GM21367 (cell line): ENCODE data around the gene LIAS.

Experiments
- ATAC-seq: cut with Tn5 transposase; IDR thresholded peaks from one replicate; pipeline ENCODE4 v1.9.1; 2021; ENCODE audit not compliant: unreplicated experiment

The LIAS gene

GRCh38 chr4:39527296-39528060 is 68.6 kb downstream of the LIAS start, which contains the start of gene UGDH:
Gene UGDH (minus strand): TSS chr4:39527439. CDS start chr4:39521512, 5,927 bp downstream.
- peak; percentile 89 for ATAC-seq

- no peak for ATAC-seq
Observed at GRCh38 chr4:39528061-39528465, 69.2 kb downstream of the LIAS start.
